ENCODE data around the gene APOBEC2. TPM values are rescaled to one million over a fixed set of nuclear protein-coding genes. Genes with fewer than 3 reads are reported as not detected.

The APOBEC2 gene
- polyA plus RNA-seq, 2 of the 4 experiments (the other 2 are of a cell fraction), result not detected

DNA sequence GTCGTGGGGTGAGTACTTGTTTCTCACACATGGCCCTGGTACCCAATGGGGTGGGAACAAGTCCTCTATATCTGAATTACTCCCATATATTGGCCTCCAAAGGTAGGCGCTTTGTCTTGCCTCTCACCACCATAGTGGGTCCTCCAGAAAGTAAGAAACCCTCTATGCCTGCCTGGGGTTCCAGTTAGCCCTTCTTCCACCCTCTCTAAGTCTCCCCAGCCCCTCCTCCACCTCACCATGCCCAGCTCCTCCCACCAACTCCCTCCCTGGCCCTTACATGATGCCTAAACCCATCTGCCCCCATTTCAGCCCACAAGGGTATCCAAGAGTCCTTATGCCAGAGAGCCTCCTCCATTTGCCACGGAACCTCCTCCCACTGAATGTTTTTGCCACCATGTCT, 9.9 kb upstream of the APOBEC2 start:
- CTCF ChIA-PET, result interaction anchor here (0.8 kb wide), 1 partner anchor 15 kb away, joined by 4 read pairs; no protein-coding TSS in a partner anchor
- no peak for ATAC-seq
- DNase-seq (ENCODE audit: low read depth in 1 of 2, low spot score in 1 of 2), result no peak
- Histone ChIP-seq H3K4me3 (no peak overlapping the region), H3K9me3 (no peaks in the 10 kb centered on the region), H3K4me2 (no peak overlapping the region), H3K4me1 (peaks cover 28% of the 10 kb centered on the region), H3K27ac (no peak overlapping the region)
- FAIRE-seq, result no peak
- POLR2A ChIA-PET, result no interaction called here
- TF ChIP-seq NPAS2 (CRISPR knock-in tag; IDR thresholded peaks at IDR 0.05; ENCODE audit: borderline replicate concordance) (no peak), RNF2 (IDR thresholded peaks at IDR 0.05; ENCODE audit: borderline replicate concordance, low read depth) (no peak), BCL3 (IDR thresholded peaks at IDR 0.05) (no peak), EHF (CRISPR knock-in tag; IDR thresholded peaks at IDR 0.05) (no peak), TFCP2L1 (CRISPR knock-in tag; IDR thresholded peaks at IDR 0.05) (no peak)
- TF ChIP-seq, protein P1, sequence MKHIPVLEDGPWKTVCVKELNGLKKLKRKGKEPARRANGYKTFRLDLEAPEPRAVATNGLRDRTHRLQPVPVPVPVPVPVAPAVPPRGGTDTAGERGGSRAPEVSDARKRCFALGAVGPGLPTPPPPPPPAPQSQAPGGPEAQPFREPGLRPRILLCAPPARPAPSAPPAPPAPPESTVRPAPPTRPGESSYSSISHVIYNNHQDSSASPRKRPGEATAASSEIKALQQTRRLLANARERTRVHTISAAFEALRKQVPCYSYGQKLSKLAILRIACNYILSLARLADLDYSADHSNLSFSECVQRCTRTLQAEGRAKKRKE (CRISPR knock-in tag; IDR thresholded peaks at IDR 0.05; ENCODE audit: low read depth), result no peak
- 95% methylated on average over 3 of the region's 3 CpGs for WGBS (ENCODE audit: missing lambda C conversion rate)

DNA sequence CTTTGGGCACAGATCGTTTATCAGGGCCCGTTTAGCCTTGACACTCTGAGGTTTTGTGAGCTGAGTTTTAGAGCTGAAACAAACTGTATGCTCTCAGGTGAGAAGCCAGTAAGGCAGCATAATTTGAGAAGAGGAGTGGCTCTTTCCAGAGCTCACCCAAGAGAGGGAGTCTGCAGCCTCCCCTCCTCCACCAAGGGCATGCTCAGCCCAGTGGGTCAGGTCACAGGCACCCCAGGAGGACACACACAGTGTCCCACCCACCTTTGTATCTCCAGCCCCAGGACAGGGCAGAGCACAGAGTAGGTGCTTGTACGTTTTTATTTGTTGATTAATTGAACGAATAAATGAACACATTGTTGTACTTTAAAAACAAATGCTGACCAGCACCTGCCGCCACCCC, 7.3 kb upstream of the APOBEC2 start:
- no peak for TF ChIP-seq CBX2 (IDR thresholded peaks at IDR 0.05; ENCODE audit: borderline replicate concordance, low read depth)
- TF ChIP-seq, protein P2, sequence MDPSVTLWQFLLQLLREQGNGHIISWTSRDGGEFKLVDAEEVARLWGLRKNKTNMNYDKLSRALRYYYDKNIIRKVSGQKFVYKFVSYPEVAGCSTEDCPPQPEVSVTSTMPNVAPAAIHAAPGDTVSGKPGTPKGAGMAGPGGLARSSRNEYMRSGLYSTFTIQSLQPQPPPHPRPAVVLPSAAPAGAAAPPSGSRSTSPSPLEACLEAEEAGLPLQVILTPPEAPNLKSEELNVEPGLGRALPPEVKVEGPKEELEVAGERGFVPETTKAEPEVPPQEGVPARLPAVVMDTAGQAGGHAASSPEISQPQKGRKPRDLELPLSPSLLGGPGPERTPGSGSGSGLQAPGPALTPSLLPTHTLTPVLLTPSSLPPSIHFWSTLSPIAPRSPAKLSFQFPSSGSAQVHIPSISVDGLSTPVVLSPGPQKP (IDR thresholded peaks at IDR 0.05; ENCODE audit: low read depth, low read length), result no peak
- TF ChIP-seq TP53 (CRISPR knock-in tag; IDR thresholded peaks at IDR 0.05), result no peak
- no peak overlapping the region for H3K4me2 ChIP-seq
- H3K4me3 ChIP-seq, result no peak overlapping the region
- CTCF ChIA-PET, result interaction anchor here (1.4 kb wide), 1 partner anchor 18 kb away, joined by 3 read pairs; no protein-coding TSS in a partner anchor
- no peak overlapping the region for H3K27ac ChIP-seq
- FAIRE-seq (no peak), ATAC-seq (no peak), DNase-seq (ENCODE audit: low read depth in 1 of 2, low spot score in 1 of 2) (no peak)
- WGBS (ENCODE audit: missing lambda C conversion rate), result 58% methylated on average over 5 of the region's 5 CpGs
- H3K9me3 ChIP-seq, result no peaks in the 10 kb centered on the region
- POLR2A ChIA-PET, result no interaction called here
- peaks cover 9% of the 10 kb centered on the region for H3K4me1 ChIP-seq

- no peak for TF ChIP-seq HES2 (IDR thresholded peaks at IDR 0.05)
- no peak for TF ChIP-seq HOXB5 (CRISPR knock-in tag; IDR thresholded peaks at IDR 0.05)
- no peak for TF ChIP-seq BHLHE40 (IDR thresholded peaks at IDR 0.05; ENCODE audit: low read depth, low read length)
- no peak for TF ChIP-seq NR3C1 (IDR thresholded peaks at IDR 0.05)
- no peak for TF ChIP-seq RFX5 (IDR thresholded peaks at IDR 0.05)
- TF ChIP-seq ZFP36 (IDR thresholded peaks at IDR 0.05; ENCODE audit: borderline replicate concordance, partially characterized antibody), result no peak
- TF ChIP-seq, protein P3, sequence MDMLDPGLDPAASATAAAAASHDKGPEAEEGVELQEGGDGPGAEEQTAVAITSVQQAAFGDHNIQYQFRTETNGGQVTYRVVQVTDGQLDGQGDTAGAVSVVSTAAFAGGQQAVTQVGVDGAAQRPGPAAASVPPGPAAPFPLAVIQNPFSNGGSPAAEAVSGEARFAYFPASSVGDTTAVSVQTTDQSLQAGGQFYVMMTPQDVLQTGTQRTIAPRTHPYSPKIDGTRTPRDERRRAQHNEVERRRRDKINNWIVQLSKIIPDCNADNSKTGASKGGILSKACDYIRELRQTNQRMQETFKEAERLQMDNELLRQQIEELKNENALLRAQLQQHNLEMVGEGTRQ (IDR thresholded peaks at IDR 0.05), result no peak
- TF ChIP-seq ZC3H11A (IDR thresholded peaks at IDR 0.05), result no peak
- POLR2A ChIA-PET, result no interaction called here
- Histone ChIP-seq H3K27ac (no peak overlapping the region), H3K4me2 (no peak overlapping the region), H3K4me1 (peaks cover 4% of the 10 kb centered on the region), H3K4me3 (no peak overlapping the region), H3K9me3 (no peaks in the 10 kb centered on the region)
- ATAC-seq (no peak), FAIRE-seq (no peak), DNase-seq (ENCODE audit: low read depth in 1 of 2, low spot score in 1 of 2) (no peak)
- CTCF ChIA-PET, result interaction anchor here (1.0 to 1.4 kb wide), 2 partner anchors 10 to 18 kb away, joined by 3 to 5 read pairs; no protein-coding TSS in a partner anchor
- 88% methylated on average over 1 of the region's 1 CpG for WGBS (ENCODE audit: missing lambda C conversion rate)
These were observed 6.9 kb upstream of the APOBEC2 start for GRCh38 chr6:41046084-41046483.
